Brain microvascular endothelial cell (primary cell): ENCODE measurements around the gene BMI1.

Experiments used
- DNase-seq: peaks from one replicate; pipeline ENCODE4 v3.0.0-alpha.2; 2020
- H3K27ac ChIP-seq: fragments of 250-450 bp; sonication (Bioruptor Pico); 2 replicates; pipeline ENCODE4 v1.5.1; 2020; ENCODE audit warnings: mild to moderate bottlenecking, moderate library complexity
- H3K27me3 ChIP-seq: fragments of 250-450 bp; sonication (Bioruptor Pico); replicated peaks from 2 replicates; pipeline ENCODE4 v1.5.1; 2020; ENCODE audit warnings: mild to moderate bottlenecking
- H3K36me3 ChIP-seq: fragments of 250-450 bp; sonication (Bioruptor Pico); replicated peaks from 2 replicates; pipeline ENCODE4 v1.5.1; 2020; ENCODE audit warnings: mild to moderate bottlenecking
- H3K4me3 ChIP-seq: 2 replicates; pipeline ENCODE4 v1.5.1; 2011; ENCODE audit warnings: low read depth, mild to moderate bottlenecking, control low read depth, low read length, moderate library complexity
- in situ Hi-C: cut with HindIII; loops from 2 replicates; pipeline ENCODE4 v1.10.0; 2017; ENCODE audit warnings: low sequenced_read_pairs, low pct_ligation_motif_present
- TF ChIP-seq, protein P1 (sequence below): IDR thresholded peaks from 2 replicates; pipeline ENCODE4 v1.5.1; 2011; ENCODE audit warnings: low read depth, mild to moderate bottlenecking, moderate library complexity, low read length, control low read depth, inconsistent platforms; ENCODE audit errors: missing control alignments

BMI1 gene

DNA sequence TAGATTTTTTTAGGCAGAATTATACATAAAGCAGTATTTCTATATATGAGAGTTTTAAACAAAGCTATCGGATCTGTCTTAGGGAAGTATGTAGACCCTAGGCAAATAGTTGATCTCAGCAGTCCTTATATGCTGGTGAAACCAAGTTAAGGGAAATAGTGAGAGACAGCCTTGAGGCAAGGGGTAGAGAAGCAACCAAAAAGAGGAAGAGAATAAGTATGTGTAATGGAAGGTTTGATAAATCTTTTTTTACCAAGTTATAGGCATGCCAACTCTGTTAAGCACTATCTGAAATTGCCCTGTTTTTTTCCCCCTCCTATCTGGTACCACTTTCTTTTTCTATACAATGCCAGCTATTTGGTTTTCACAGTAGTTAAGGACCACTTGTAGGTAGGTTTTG lies 44.3 kb downstream of the BMI1 start:
- no peaks in the 10 kb centered on the region for H3K27me3 ChIP-seq
- no peak overlapping the region for H3K27ac ChIP-seq
- in situ Hi-C loops = no loop called here
- no peak for DNase-seq
- no peaks in the 10 kb centered on the region for H3K36me3 ChIP-seq
- H3K4me3 ChIP-seq = no peak overlapping the region
- TF ChIP-seq, protein P1, sequence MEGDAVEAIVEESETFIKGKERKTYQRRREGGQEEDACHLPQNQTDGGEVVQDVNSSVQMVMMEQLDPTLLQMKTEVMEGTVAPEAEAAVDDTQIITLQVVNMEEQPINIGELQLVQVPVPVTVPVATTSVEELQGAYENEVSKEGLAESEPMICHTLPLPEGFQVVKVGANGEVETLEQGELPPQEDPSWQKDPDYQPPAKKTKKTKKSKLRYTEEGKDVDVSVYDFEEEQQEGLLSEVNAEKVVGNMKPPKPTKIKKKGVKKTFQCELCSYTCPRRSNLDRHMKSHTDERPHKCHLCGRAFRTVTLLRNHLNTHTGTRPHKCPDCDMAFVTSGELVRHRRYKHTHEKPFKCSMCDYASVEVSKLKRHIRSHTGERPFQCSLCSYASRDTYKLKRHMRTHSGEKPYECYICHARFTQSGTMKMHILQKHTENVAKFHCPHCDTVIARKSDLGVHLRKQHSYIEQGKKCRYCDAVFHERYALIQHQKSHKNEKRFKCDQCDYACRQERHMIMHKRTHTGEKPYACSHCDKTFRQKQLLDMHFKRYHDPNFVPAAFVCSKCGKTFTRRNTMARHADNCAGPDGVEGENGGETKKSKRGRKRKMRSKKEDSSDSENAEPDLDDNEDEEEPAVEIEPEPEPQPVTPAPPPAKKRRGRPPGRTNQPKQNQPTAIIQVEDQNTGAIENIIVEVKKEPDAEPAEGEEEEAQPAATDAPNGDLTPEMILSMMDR = no peak

DNA sequence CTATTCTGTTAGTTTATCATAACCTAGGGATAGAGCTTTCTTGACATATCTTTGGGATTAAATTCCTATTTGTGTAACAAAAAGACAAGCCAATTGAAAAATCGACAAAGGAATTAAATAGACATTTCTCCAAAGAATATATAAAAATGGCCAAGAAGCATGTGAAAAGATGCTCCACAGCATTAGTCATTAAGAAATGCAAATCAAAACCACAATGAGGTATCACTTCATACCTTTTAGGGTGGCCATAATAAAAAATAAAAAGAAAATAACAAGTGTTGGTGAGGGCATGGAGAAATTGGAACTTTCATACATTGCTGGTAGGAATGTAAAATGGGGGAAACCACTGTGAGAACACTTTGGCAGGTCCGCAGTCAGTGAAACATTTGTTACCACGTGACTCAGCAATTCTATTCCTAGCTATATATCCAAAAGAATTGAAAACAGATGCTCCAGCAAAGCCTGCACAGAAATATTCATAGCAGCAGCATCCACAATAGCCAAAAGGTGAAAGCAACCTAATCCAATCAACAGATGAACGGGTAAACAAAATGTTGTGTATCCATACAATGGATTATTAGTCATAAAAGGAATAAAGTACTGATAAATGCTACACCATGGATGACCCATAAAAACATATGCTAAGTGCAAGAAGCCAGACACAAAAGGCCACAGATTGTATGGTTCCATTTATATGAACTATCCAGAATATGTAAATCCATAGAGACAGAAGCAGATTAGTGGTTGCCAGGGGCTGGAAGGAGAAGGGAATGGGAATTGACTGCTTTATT lies 44.9 kb downstream of the BMI1 start:
- Histone ChIP-seq H3K36me3 (no peaks in the 10 kb centered on the region), H3K27me3 (no peaks in the 10 kb centered on the region), H3K4me3 (no peak overlapping the region), H3K27ac (no peak overlapping the region)
- no peak for DNase-seq
- TF ChIP-seq, protein P1 = no peak
- in situ Hi-C loops = no loop called here

DNA sequence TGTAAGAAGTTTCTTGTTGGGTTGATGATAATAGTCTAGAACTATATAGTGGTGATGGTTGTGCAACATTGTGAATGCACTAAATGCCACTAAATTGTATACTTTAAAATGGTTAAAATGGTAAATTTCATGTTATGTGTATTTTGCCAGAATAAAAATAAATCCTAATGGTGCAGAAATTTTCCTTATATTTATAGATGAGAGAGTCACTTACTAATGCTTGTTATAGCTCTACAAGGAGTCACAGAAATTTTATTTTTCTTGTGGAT lies 45.5 kb downstream of the BMI1 start:
- Histone ChIP-seq H3K4me3 (no peak overlapping the region), H3K27me3 (no peaks in the 10 kb centered on the region), H3K36me3 (no peaks in the 10 kb centered on the region), H3K27ac (no peak overlapping the region)
- in situ Hi-C loops = no loop called here
- no peak for DNase-seq
- TF ChIP-seq, protein P1 = no peak

DNA sequence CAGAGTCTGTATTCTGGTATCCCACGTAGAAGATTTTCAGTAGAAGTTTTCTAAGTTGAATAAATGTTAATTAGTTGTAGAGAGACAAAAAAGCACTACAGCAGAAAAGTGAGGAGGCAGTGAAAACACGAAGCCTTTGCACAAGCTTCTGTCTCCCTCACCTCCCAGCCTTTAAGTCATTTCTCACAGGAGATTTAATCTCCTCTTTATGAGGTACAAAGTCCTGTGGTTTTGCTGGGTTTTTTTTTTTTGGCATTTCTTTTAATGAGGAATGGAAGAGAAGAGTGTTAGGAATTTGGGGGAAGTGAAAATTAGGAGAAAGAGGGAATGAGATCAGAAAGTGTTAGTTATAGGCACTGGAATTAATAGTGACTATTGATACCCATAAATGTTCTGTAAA lies 45.9 kb downstream of the BMI1 start:
- no peak for DNase-seq
- in situ Hi-C loops = no loop called here
- H3K27ac ChIP-seq = no peak overlapping the region
- TF ChIP-seq, protein P1 = no peak
- no peaks in the 10 kb centered on the region for H3K27me3 ChIP-seq
- no peak overlapping the region for H3K4me3 ChIP-seq
- no peaks in the 10 kb centered on the region for H3K36me3 ChIP-seq

GRCh38 chr10:22367471-22367870 lies 46.6 kb downstream of the BMI1 start:
- no peak for DNase-seq
- TF ChIP-seq, protein P1 = no peak
- H3K27ac ChIP-seq = no peak overlapping the region

DNA sequence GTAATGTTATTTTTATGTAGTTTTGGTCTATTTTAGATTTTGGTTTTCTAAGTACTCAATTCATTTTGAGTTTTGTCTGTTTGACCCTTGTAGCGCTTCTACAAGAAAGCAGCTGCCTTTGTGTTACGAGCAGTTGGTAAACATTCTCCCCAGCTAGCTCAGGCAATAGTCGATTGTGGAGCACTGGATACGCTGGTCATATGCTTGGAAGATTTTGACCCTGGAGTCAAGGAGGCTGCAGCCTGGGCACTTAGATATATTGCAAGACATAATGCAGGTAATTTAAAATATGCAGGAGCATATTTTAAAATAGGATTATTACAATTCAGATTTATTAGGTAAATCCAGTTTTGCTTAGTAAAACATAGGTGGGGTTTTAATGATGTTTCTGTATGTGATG lies 47.5 kb downstream of the BMI1 start:
- Histone ChIP-seq H3K36me3 (no peaks in the 10 kb centered on the region), H3K27me3 (no peaks in the 10 kb centered on the region), H3K27ac (no peak overlapping the region), H3K4me3 (no peak overlapping the region)
- TF ChIP-seq, protein P1 = no peak
- in situ Hi-C loops = no loop called here
- DNase-seq = no peak

More at GRCh38 chr10:22367471-22367870, 46.6 kb downstream of the BMI1 start:
- Histone ChIP-seq H3K36me3 (no peaks in the 10 kb centered on the region), H3K4me3 (no peak overlapping the region), H3K27me3 (no peaks in the 10 kb centered on the region)
- in situ Hi-C loops = no loop called here
